K562 (cell line): ENCODE measurements around the gene CEP95. TPM values are rescaled to one million over a fixed set of nuclear protein-coding genes. Genes with fewer than 3 reads are reported as not detected.

Source experiments
- ZNF445 ChIP-seq: fragments of 250-450 bp; sonication (Bioruptor Pico); IDR thresholded peaks from 2 replicates; pipeline ENCODE4 v1.4.0; 2020; ENCODE audit warnings: low read depth, mild to moderate bottlenecking, moderate library complexity
- polyA plus RNA-seq, 8 experiments: library from polyadenylated mRNA; depleted of rRNA in 4 of 8; stranded (reverse) in 5 of 8; unstranded in 3 of 8; fragments of >200 nt; fragmentation: Nextera tagmentation in 2 of 8; fragmentation: Illumina TruSeq in 1 of 8; extraction: Ambion mirVana in 2 of 8; extraction: Trizol in 1 of 8; gene quantifications; 2 replicates each; pipeline versions ENCODE4 v1.2.1 to v1.2.3, GENCODE V29; 2011 to 2014; ENCODE audit warnings: inconsistent platforms in 1 of 8, missing spikeins in 1 of 8
- total RNA-seq, 7 experiments: library from RNA; depleted of rRNA in 6 of 7; stranded (reverse); fragments of >200 nt in 6 of 7; fragmentation: Illumina TruSeq in 2 of 7; extraction: Trizol in 2 of 7; gene quantifications; 2 replicates each; pipeline versions ENCODE4 v1.2.1 to v1.2.3, GENCODE V29; 2011 to 2021; ENCODE audit warnings: low replicate concordance in 1 of 7
- TF ChIP-seq, protein P1 (sequence below), 2 experiments: fragments of 450-650 bp; formaldehyde crosslinking in 1 of 2; IDR thresholded peaks; 2 replicates each; pipeline versions ENCODE4 v1.4.0 to v1.6.1; 2014 to 2020; ENCODE audit warnings: mild to moderate bottlenecking in 2 of 2, borderline replicate concordance in 1 of 2, low read depth in 1 of 2

Gene CEP95
- total and polyA plus RNA-seq, 9 of the 15 experiments (the other 6 are each of a cell fraction or from before 2014, with no cell fraction given): 26.7 to 80.7 (median 56.9) TPM

DNA sequence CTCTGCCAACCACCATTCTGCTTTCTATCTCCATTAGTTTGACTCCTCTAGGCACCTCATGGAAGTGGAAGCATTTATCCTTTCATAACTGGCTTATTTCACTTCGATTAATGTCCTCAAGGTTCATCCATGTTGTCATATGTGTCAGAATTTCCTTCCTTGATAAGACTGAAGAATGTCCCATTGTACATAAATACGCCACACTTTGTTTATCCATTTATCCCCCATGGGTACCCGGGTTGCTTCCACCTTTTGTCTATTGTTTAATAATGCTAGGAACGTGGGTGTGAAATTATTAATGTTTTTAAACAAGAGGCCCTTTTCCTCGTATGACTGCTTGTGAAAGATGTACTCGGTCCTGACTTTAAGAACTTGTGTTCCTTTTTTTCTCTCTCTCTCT is 45.0 kb upstream of the CEP95 start (continued):
- TF ChIP-seq, protein P1, sequence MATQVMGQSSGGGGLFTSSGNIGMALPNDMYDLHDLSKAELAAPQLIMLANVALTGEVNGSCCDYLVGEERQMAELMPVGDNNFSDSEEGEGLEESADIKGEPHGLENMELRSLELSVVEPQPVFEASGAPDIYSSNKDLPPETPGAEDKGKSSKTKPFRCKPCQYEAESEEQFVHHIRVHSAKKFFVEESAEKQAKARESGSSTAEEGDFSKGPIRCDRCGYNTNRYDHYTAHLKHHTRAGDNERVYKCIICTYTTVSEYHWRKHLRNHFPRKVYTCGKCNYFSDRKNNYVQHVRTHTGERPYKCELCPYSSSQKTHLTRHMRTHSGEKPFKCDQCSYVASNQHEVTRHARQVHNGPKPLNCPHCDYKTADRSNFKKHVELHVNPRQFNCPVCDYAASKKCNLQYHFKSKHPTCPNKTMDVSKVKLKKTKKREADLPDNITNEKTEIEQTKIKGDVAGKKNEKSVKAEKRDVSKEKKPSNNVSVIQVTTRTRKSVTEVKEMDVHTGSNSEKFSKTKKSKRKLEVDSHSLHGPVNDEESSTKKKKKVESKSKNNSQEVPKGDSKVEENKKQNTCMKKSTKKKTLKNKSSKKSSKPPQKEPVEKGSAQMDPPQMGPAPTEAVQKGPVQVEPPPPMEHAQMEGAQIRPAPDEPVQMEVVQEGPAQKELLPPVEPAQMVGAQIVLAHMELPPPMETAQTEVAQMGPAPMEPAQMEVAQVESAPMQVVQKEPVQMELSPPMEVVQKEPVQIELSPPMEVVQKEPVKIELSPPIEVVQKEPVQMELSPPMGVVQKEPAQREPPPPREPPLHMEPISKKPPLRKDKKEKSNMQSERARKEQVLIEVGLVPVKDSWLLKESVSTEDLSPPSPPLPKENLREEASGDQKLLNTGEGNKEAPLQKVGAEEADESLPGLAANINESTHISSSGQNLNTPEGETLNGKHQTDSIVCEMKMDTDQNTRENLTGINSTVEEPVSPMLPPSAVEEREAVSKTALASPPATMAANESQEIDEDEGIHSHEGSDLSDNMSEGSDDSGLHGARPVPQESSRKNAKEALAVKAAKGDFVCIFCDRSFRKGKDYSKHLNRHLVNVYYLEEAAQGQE (IDR thresholded peaks at IDR 0.05; ENCODE audit: borderline replicate concordance): no peak
- TF ChIP-seq, protein P1 (CRISPR knock-in tag; IDR thresholded peaks at IDR 0.05; ENCODE audit: low read depth): no peak
- no peak for TF ChIP-seq ZNF445 (CRISPR knock-in tag)
- TF ChIP-seq, all 486 proteins: peak for 0
